NCI-H526 treated with DMSO at 0.1 percent for 48 hours (cell line): ENCODE data around the gene DEF6.

Source experiments
- DNase-seq: peaks from one replicate; lab custom pipeline; 2025; lab: John Stamatoyannopoulos, UW

The DEF6 gene

GRCh38 chr6:35343835-35344550 is 46.4 kb downstream of the DEF6 start:
- no peak for DNase-seq

- DNase-seq, result no peak
These were observed 53.8 kb downstream of the DEF6 start for GRCh38 chr6:35351422-35351821.

GRCh38 chr6:35352735-35353134 is 55.1 kb downstream of the DEF6 start:
- no peak for DNase-seq

- no peak for DNase-seq
These were observed 56.9 kb downstream of the DEF6 start for GRCh38 chr6:35354361-35355135.

- no peak for DNase-seq
These were observed 58.8 kb downstream of the DEF6 start for GRCh38 chr6:35356391-35356790.

- no peak for DNase-seq
These were observed 60.1 kb downstream of the DEF6 start for GRCh38 chr6:35357677-35358076.

GRCh38 chr6:35358086-35358485 is 60.5 kb downstream of the DEF6 start:
- DNase-seq, result no peak

- no peak for DNase-seq
These were observed 61.7 kb downstream of the DEF6 start for GRCh38 chr6:35359346-35359743.

GRCh38 chr6:35359744-35360348 is 62.2 kb downstream of the DEF6 start:
- DNase-seq, result no peak

GRCh38 chr6:35360349-35361138 is 62.9 kb downstream of the DEF6 start:
- no peak for DNase-seq

GRCh38 chr6:35362200-35362599 is 64.6 kb downstream of the DEF6 start:
- DNase-seq, result no peak

- no peak for DNase-seq
These were observed 65.7 kb downstream of the DEF6 start for GRCh38 chr6:35363293-35363750.

GRCh38 chr6:35365594-35366203 is 68.1 kb downstream of the DEF6 start:
- no peak for DNase-seq

- no peak for DNase-seq
These were observed 68.6 kb downstream of the DEF6 start for GRCh38 chr6:35366204-35366596.

- DNase-seq, result no peak
These were observed 70.0 kb downstream of the DEF6 start for GRCh38 chr6:35367646-35368037.

GRCh38 chr6:35368038-35368887 is 70.6 kb downstream of the DEF6 start:
- no peak for DNase-seq

GRCh38 chr6:35370124-35370741 is 72.6 kb downstream of the DEF6 start:
- DNase-seq, result no peak

- DNase-seq, result no peak
These were observed 73.3 kb downstream of the DEF6 start for GRCh38 chr6:35370785-35371493.
